IMR-90 (cell line): ENCODE measurements around the gene SMTN. TPM values are rescaled to one million over a fixed set of nuclear protein-coding genes. Genes with fewer than 3 reads are reported as not detected.

Experiments
- ATAC-seq: fragments of 200-7000 bp; cut with Tn5 transposase; 2 replicates; pipeline ENCODE4 v1.9.1; 2020; ENCODE audit warnings: low read depth, mild to moderate bottlenecking, moderate library complexity
- BruUV-seq: library from RNA; stranded (reverse); fragments of 400-500 nt; replicated peaks from 2 replicates; lab custom pipeline; 2021; lab: Mats Ljungman, UMichigan
- CTCF ChIA-PET: fragments of 300-600 bp; formaldehyde crosslinking; extraction: SDS; loops from one replicate; lab custom pipeline; 2021; ENCODE audit warnings: antibody characterized with exemption; lab: Yijun Ruan, JAX
- POLR2A ChIA-PET: fragments of 300-600 bp; sonication (Branson Sonifier 250); formaldehyde crosslinking; loops from one replicate; lab custom pipeline; 2022; ENCODE audit warnings: antibody characterized with exemption; ENCODE audit not compliant: unreplicated experiment; lab: Charles Lee
- DNase-seq: peaks from one replicate; pipeline ENCODE4 v3.0.0; 2013
- H2AFZ ChIP-seq: replicated peaks from 2 replicates; pipeline ENCODE3; 2013; ENCODE audit warnings: low read length, mild to moderate bottlenecking; ENCODE audit not compliant: poor library complexity
- H2AK5ac ChIP-seq: 2 replicates; pipeline ENCODE4 v1.6.1; 2013; ENCODE audit warnings: low read depth, low read length, inconsistent platforms
- H2AK9ac ChIP-seq: replicated peaks from 2 replicates; pipeline ENCODE3; 2013; ENCODE audit warnings: mild to moderate bottlenecking, low read depth, low read length, moderate library complexity; ENCODE audit not compliant: poor library complexity
- H2BK120ac ChIP-seq: 2 replicates; pipeline ENCODE4 v1.6.1; 2013; ENCODE audit warnings: low read depth, low read length, inconsistent platforms
- H2BK15ac ChIP-seq: 3 replicates; pipeline ENCODE4 v1.6.1; 2013; ENCODE audit warnings: low read depth, low read length, inconsistent platforms
- H2BK20ac ChIP-seq: 2 replicates; pipeline ENCODE4 v1.6.1; 2013; ENCODE audit warnings: low read depth, mild to moderate bottlenecking, inconsistent platforms, low read length, moderate library complexity
- H2BK5ac ChIP-seq: 2 replicates; pipeline ENCODE4 v1.6.1; 2013; ENCODE audit warnings: mild to moderate bottlenecking, low read depth, low read length, inconsistent platforms; ENCODE audit not compliant: poor library complexity, severe bottlenecking
- H3K14ac ChIP-seq: replicated peaks from 2 replicates; pipeline ENCODE4 v1.6.1; 2013; ENCODE audit warnings: low read depth, low read length, inconsistent platforms
- H3K18ac ChIP-seq: 2 replicates; pipeline ENCODE4 v1.6.1; 2013; ENCODE audit warnings: low read depth, low read length, control low read depth
- H3K23ac ChIP-seq: 2 replicates; pipeline ENCODE4 v1.6.1; 2013; ENCODE audit warnings: low read depth, low read length, inconsistent platforms
- H3K27ac ChIP-seq: 2 replicates; pipeline ENCODE4 v1.5.1; 2013; ENCODE audit warnings: mild to moderate bottlenecking, control low read depth, low read length; ENCODE audit not compliant: insufficient read depth
- H3K27me3 ChIP-seq: 2 replicates; pipeline ENCODE4 v1.6.1; 2013; ENCODE audit warnings: low read length; ENCODE audit not compliant: control insufficient read depth, insufficient read depth
- H3K36me3 ChIP-seq: 2 replicates; pipeline ENCODE4 v1.6.1; 2013; ENCODE audit warnings: low read length, mixed read lengths; ENCODE audit not compliant: control insufficient read depth, insufficient read depth
- H3K4ac ChIP-seq: 2 replicates; pipeline ENCODE4 v1.6.1; 2013; ENCODE audit warnings: low read depth, low read length, inconsistent platforms
- H3K4me1 ChIP-seq: 2 replicates; pipeline ENCODE4 v1.6.1; 2013; ENCODE audit warnings: low read length, mixed read lengths; ENCODE audit not compliant: control insufficient read depth, insufficient read depth
- H3K4me2 ChIP-seq: 2 replicates; pipeline ENCODE4 v1.6.1; 2013; ENCODE audit warnings: low read depth, mild to moderate bottlenecking, control low read depth, low read length, moderate library complexity
- H3K4me3 ChIP-seq: 2 replicates; pipeline ENCODE4 v1.5.1; 2013; ENCODE audit warnings: low read depth, mild to moderate bottlenecking, control low read depth, low read length, moderate library complexity; ENCODE audit not compliant: insufficient read depth
- H3K56ac ChIP-seq: 2 replicates; pipeline ENCODE4 v1.6.1; 2013; ENCODE audit warnings: low read length, inconsistent platforms; ENCODE audit not compliant: insufficient read depth; ENCODE audit errors: extremely low read depth
- H3K79me1 ChIP-seq, 2 experiments: 2 replicates each; pipeline ENCODE4 v1.6.1; 2013; ENCODE audit warnings: low read length in 2 of 2, inconsistent platforms in 1 of 2, low read depth in 1 of 2
- H3K9ac ChIP-seq: 2 replicates; pipeline ENCODE4 v1.6.1; 2013; ENCODE audit warnings: low read depth, low read length, control low read depth
- H3K9me1 ChIP-seq: 2 replicates; pipeline ENCODE4 v1.6.1; 2013; ENCODE audit warnings: low read length, inconsistent platforms; ENCODE audit not compliant: insufficient read depth
- H3K9me3 ChIP-seq: 2 replicates; pipeline ENCODE4 v1.6.1; 2013; ENCODE audit warnings: low read length; ENCODE audit not compliant: control insufficient read depth, insufficient read depth
- H4K20me1 ChIP-seq: 2 replicates; pipeline ENCODE4 v1.6.1; 2013; ENCODE audit warnings: low read length, inconsistent platforms; ENCODE audit not compliant: insufficient read depth
- H4K5ac ChIP-seq: 2 replicates; pipeline ENCODE4 v1.6.1; 2013; ENCODE audit warnings: mild to moderate bottlenecking, low read depth, low read length, control low read depth
- H4K8ac ChIP-seq, 2 experiments: 2 replicates each; pipeline ENCODE4 v1.6.1; 2013; ENCODE audit warnings: low read depth in 2 of 2, low read length in 2 of 2, control low read depth in 1 of 2, inconsistent platforms in 1 of 2
- H4K91ac ChIP-seq: 2 replicates; pipeline ENCODE4 v1.6.1; 2013; ENCODE audit warnings: low read depth, low read length, inconsistent platforms; ENCODE audit not compliant: insufficient read depth
- CTCF ChIP-seq: conservative IDR thresholded peaks from 2 replicates; pipeline ENCODE4 v1.5.1; 2012; ENCODE audit warnings: mild to moderate bottlenecking, low read depth, low read length, improper control_type of control experiment
- MAFK ChIP-seq: IDR thresholded peaks from 2 replicates; pipeline ENCODE4 v1.6.1; 2012; ENCODE audit warnings: low read depth, low read length, improper control_type of control experiment
- NFE2L2 ChIP-seq: fragments of 150-350 bp; IDR thresholded peaks from 2 replicates; pipeline ENCODE4 v1.6.1; 2016; ENCODE audit warnings: low read depth, mild to moderate bottlenecking, low read length
- POLR2A ChIP-seq: IDR thresholded peaks from 2 replicates; pipeline ENCODE4 v1.6.1; 2012; ENCODE audit warnings: mild to moderate bottlenecking, low read depth, low read length
- RAD21 ChIP-seq: IDR thresholded peaks from 2 replicates; pipeline ENCODE4 v1.6.1; 2012; ENCODE audit warnings: low read length, improper control_type of control experiment
- RCOR1 ChIP-seq: IDR thresholded peaks from 2 replicates; pipeline ENCODE4 v1.6.1; 2012; ENCODE audit warnings: mild to moderate bottlenecking, low read length, improper control_type of control experiment; ENCODE audit not compliant: insufficient replicate concordance
- SMC3 ChIP-seq: fragments of 150-350 bp; IDR thresholded peaks from 2 replicates; pipeline ENCODE4 v1.6.1; 2016; ENCODE audit warnings: low read depth, mild to moderate bottlenecking, antibody characterized with exemption, low read length, moderate library complexity
- USF2 ChIP-seq: fragments of 150-350 bp; IDR thresholded peaks from 2 replicates; pipeline ENCODE4 v1.6.1; 2017; ENCODE audit warnings: mild to moderate bottlenecking, antibody characterized with exemption, low read length, low read depth
- WGBS, 2 experiments: methylation state at CpG; one replicate each; pipeline versions ENCODE4 v1.1.5 to v1.1.7; 2013; ENCODE audit warnings: missing lambda C conversion rate in 2 of 2; ENCODE audit not compliant: insufficient read length in 1 of 2; ENCODE audit errors: extremely low coverage in 2 of 2; 5-methylcytosine and 5-hydroxymethylcytosine counted together
- dilution Hi-C: fragments of 300-500 bp; cut with HindIII; formaldehyde crosslinking; loops from one replicate; pipeline ENCODE4 v1.14.3; 2018; ENCODE audit warnings: low sequenced_read_pairs; ENCODE audit not compliant: unreplicated experiment
- in situ Hi-C: fragments of 300-500 bp; cut with MboI; formaldehyde crosslinking; loops from 3 replicates; pipeline ENCODE4 v1.14.3; 2019; ENCODE audit warnings: low sequenced_read_pairs, inconsistent platforms, mixed read lengths
- intact Hi-C: fragments of 100-400 bp; cut with micrococcal nuclease; formaldehyde crosslinking; loops from 2 replicates; pipeline ENCODE4 v1.10.0; 2022
- polyA plus RNA-seq, 3 experiments: library from polyadenylated mRNA; depleted of rRNA; stranded (reverse); fragments of >200 nt; gene quantifications; 2 replicates each; pipeline ENCODE4 v1.2.3, GENCODE V29; 2012; ENCODE audit warnings: low replicate concordance in 1 of 3
- total RNA-seq: library from RNA; depleted of rRNA; stranded (reverse); fragments of >200 nt; gene quantifications from 2 replicates; pipeline ENCODE4 v1.2.3, GENCODE V29; 2012

SMTN gene
- total and polyA plus RNA-seq, 2 of the 4 experiments (the other 2 are of a cell fraction), result 53.6 to 63.7 TPM

- in situ Hi-C loops (loop anchor here (5.0 kb wide), 1 partner anchor 142 kb away; no protein-coding TSS in a partner anchor), intact Hi-C loops (loop anchor here (1.0 kb wide), 2 partner anchors 60 to 142 kb away; no protein-coding TSS in a partner anchor), dilution Hi-C loops (no loop called here)
- H3K9me1 ChIP-seq, result no peaks in the 10 kb centered on the region; the same call in 1 of the 2 replicates
- no peak overlapping the region for H4K8ac ChIP-seq
- H3K4me2 ChIP-seq, result no peak overlapping the region
- peaks cover 70% of the 10 kb centered on the region for H3K36me3 ChIP-seq
- no peak overlapping the region for H3K27ac ChIP-seq
- H2BK20ac ChIP-seq, result no peak overlapping the region
- no peak overlapping the region; the same call in 1 of the 2 replicates for H4K91ac ChIP-seq
- 0 out of 2 replicates have a peak overlapping the region, but pooled peaks have one; percentile 30 for H2AK5ac ChIP-seq
- peak overlapping the region; percentile 21 for H2AFZ ChIP-seq
- 94% methylated on average over 3 of the region's 9 CpGs; no CpG with 5 or more reads in 1 of the 2 experiments for whole genome bisulfite sequencing, 2 experiments
- no peak overlapping the region for H3K9ac ChIP-seq
- peak overlapping the region; percentile 65 for H2AK9ac ChIP-seq
- H3K18ac ChIP-seq, result no peak overlapping the region
- DNase-seq, result no peak
- POLR2A ChIA-PET, result no interaction called here
- H3K9me3 ChIP-seq, result no peaks in the 10 kb centered on the region
- no peak overlapping the region for H2BK5ac ChIP-seq
- peak; percentile 22 for ATAC-seq
- no TSS peak for BruUV-seq
- peak overlapping the region; percentile 10; the same call in 1 of the 2 replicates for H3K4ac ChIP-seq
- peaks cover 5% of the 10 kb centered on the region for H3K4me1 ChIP-seq
- CTCF ChIA-PET, result interaction anchor here (0.5 to 0.6 kb wide), 2 partner anchors 43 to 193 kb away, joined by 3 to 4 read pairs; no protein-coding TSS in a partner anchor
- H4K5ac ChIP-seq, result no peak overlapping the region
- H3K56ac ChIP-seq, result no peak overlapping the region
- TF ChIP-seq POLR2A (no peak), RAD21 (peak; percentile 75), MAFK (no peak), CTCF (peak; percentile 79), USF2 (no peak), SMC3 (peak; percentile 80), RCOR1 (no peak), NFE2L2 (no peak)
- no peak overlapping the region for H3K23ac ChIP-seq
- peaks cover 22% of the 10 kb centered on the region for H4K20me1 ChIP-seq
- H2BK120ac ChIP-seq, result no peak overlapping the region
- H3K14ac ChIP-seq, result no peak overlapping the region
- no peak overlapping the region for H3K4me3 ChIP-seq
- no peaks in the 10 kb centered on the region for H3K27me3 ChIP-seq
- H3K79me1 ChIP-seq, result peaks cover 33 to 71% of the 10 kb centered on the region in 2 experiments
- no peak overlapping the region for H2BK15ac ChIP-seq
Measured at GRCh38 chr22:31089160-31090100, 8.3 kb downstream of the SMTN start.
